SK-N-MC (cell line): ENCODE data around the gene AANAT.

Source experiments
- EZH2 ChIP-seq: fragments of 200-600 bp; sonication (generic); IDR thresholded peaks from one replicate; pipeline ENCODE4 v1.6.1; 2017; ENCODE audit warnings: antibody characterized with exemption
- POLR2AphosphoS5 ChIP-seq: IDR thresholded peaks from 2 replicates; pipeline ENCODE4 v1.6.1; 2012; ENCODE audit warnings: mild to moderate bottlenecking, low read depth, low read length, borderline replicate concordance

DNA sequence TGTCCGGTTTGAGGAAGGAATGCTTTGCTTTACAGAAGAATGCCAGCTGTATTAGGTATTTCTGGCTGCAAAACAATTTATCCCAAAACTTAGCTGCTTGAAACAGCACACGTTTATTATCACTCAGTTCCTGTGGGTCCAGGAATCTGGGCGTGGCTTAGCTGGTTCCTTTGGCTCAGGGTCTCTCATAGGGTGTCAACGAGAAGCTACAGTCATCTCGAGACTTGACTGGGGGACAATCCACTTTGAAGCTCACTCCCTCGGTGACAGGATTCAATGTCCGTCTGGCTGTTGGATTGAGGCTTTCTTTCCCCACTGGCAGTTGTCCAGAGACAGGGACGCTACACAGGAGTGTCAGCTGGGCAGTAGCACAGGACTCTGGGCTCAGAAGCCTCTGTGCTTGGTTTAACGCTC is 43.4 kb downstream of the AANAT start:
- TF ChIP-seq POLR2AphosphoS5 (no peak), EZH2 (no peak)
